ENCODE measurements around the gene SLC27A1. TPM values are rescaled to one million over a fixed set of nuclear protein-coding genes. Genes with fewer than 3 reads are reported as not detected.

Gene SLC27A1
- total and polyA plus RNA-seq, 2 experiments from 2014 or later, result 3.5 to 11.6 TPM

GRCh38 chr19:17517898-17518297, 47.6 kb downstream of the SLC27A1 start:
- Mint-ChIP-seq H3K36me3 (ENCODE audit: low read depth) (peaks cover 38% of the 10 kb centered on the region), H3K27ac (no peak overlapping the region), H3K27me3 (ENCODE audit: insufficient read depth, low read depth, poor library complexity) (peaks cover 6% of the 10 kb centered on the region), H3K4me1 (peaks cover 1% of the 10 kb centered on the region), H3K4me3 (no peak overlapping the region), H3K9me3 (peaks cover 10% of the 10 kb centered on the region; the same call in 2 of the 3 replicates)
- peaks cover 5% of the 10 kb centered on the region; the same call in 1 of the 2 replicates for H3K36me3 ChIP-seq (ENCODE audit: insufficient read depth)
- no peak for DNase-seq (ENCODE audit: low spot score)
- H3K27ac ChIP-seq (ENCODE audit: low read depth), result no peak overlapping the region
- H4K20me1 ChIP-seq (replicated peaks; ENCODE audit: insufficient read depth), result no peaks in the 10 kb centered on the region
- H3K9me2 ChIP-seq (ENCODE audit: insufficient read depth), result no peaks in the 10 kb centered on the region
- H3F3A ChIP-seq (replicated peaks; ENCODE audit: low read depth), result no peaks in the 10 kb centered on the region; the same call in 1 of the 2 replicates
- TF ChIP-seq POLR2AphosphoS5 (IDR thresholded peaks at IDR 0.05; ENCODE audit: low read depth) (no peak), ZNF114 (CRISPR knock-in tag; IDR thresholded peaks at IDR 0.05) (no peak), EZH2 (IDR thresholded peaks at IDR 0.05; ENCODE audit: low read depth, unreplicated experiment) (no peak), REST (IDR thresholded peaks at IDR 0.05; ENCODE audit: unreplicated experiment) (no peak), CTCF (conservative IDR thresholded peaks at IDR 0.05; ENCODE audit: low read depth in 2 of 2) (no peak), JUNB (IDR thresholded peaks at IDR 0.05; ENCODE audit: unreplicated experiment) (no peak), CREB1 (CRISPR knock-in tag; IDR thresholded peaks at IDR 0.05; ENCODE audit: low read depth) (no peak), STAT1 (IDR thresholded peaks at IDR 0.05; ENCODE audit: unreplicated experiment) (no peak), NANOG (IDR thresholded peaks at IDR 0.05; ENCODE audit: borderline replicate concordance) (no peak), ZNF331 (CRISPR knock-in tag; IDR thresholded peaks at IDR 0.05; ENCODE audit: low read depth) (no peak), EZH2phosphoT487 (IDR thresholded peaks at IDR 0.05; ENCODE audit: unreplicated experiment) (no peak), ZNF462 (CRISPR knock-in tag; IDR thresholded peaks at IDR 0.05) (no peak), ETS1 (IDR thresholded peaks at IDR 0.05) (no peak)
- no peak overlapping the region for H2AFZ ChIP-seq
- no peak overlapping the region for H3K4me2 ChIP-seq
- ATAC-seq, result no peak
- peaks cover 6% of the 10 kb centered on the region; the same call in 1 of the 2 replicates for H3K79me2 ChIP-seq (replicated peaks; ENCODE audit: insufficient read depth)
- H3K27me3 ChIP-seq (ENCODE audit: insufficient read depth), result no peaks in the 10 kb centered on the region
- no peaks in the 10 kb centered on the region for H3K4me1 ChIP-seq (ENCODE audit: insufficient read depth)
- H3K4me3 ChIP-seq, result no peak overlapping the region
